ENCODE measurements around the gene PDGFC. TPM values are rescaled to one million over a fixed set of nuclear protein-coding genes. Genes with fewer than 3 reads are reported as not detected.

Gene PDGFC
- total RNA-seq, 1 experiment from 2014 or later, result 14.5 TPM

- DNase-seq (ENCODE audit: low read depth, low spot score), result no peak
- in situ Hi-C loops (cut with HindIII; ENCODE audit: low pct_unique_long_range_greater_than_20kb, low sequenced_read_pairs) (no loop called here), intact Hi-C loops (cut with micrococcal nuclease; ENCODE audit: unreplicated experiment) (no loop called here)
- no peak overlapping the region for H3K4me3 ChIP-seq (ENCODE audit: low read depth in 2 of 2, low read length in 2 of 2)
- no peak for TF ChIP-seq SIN3A (IDR thresholded peaks at IDR 0.05; ENCODE audit: borderline replicate concordance, insufficient read depth, low read depth, low read length)
- no peak for TF ChIP-seq POLR2AphosphoS5 (IDR thresholded peaks at IDR 0.05; ENCODE audit: low read depth, low read length)
- TF ChIP-seq REST (IDR thresholded peaks at IDR 0.05; ENCODE audit: insufficient read depth in 1 of 2, low read depth in 2 of 2, low read length in 1 of 2), result no peak
- no peak for TF ChIP-seq TCF7L2 (IDR thresholded peaks at IDR 0.05; ENCODE audit: low read depth, low read length)
- no peak for TF ChIP-seq CTCF (IDR thresholded peaks at IDR 0.05)
- H3K27me3 ChIP-seq (ENCODE audit: control insufficient read depth, insufficient read depth, low read length), result no peaks in the 10 kb centered on the region
- ChIA-PET POLR2A (no interaction called here), CTCF (no interaction called here)
- no peak overlapping the region for H3K27ac ChIP-seq (ENCODE audit: low read length)
- H3K9me3 ChIP-seq (ENCODE audit: control insufficient read depth, insufficient read depth, low read depth, low read length), result no peaks in the 10 kb centered on the region
- H3K36me3 ChIP-seq (ENCODE audit: control insufficient read depth, insufficient read depth, low read length), result no peaks in the 10 kb centered on the region
- no peaks in the 10 kb centered on the region for H3K4me1 ChIP-seq (ENCODE audit: control insufficient read depth, insufficient read depth, low read length)
- no peak for ATAC-seq
- BruUV-seq (replicated peaks), result no TSS peak
These were observed 175.9 kb downstream of the PDGFC start for GRCh38 chr4:156795727-156796126.

DNA sequence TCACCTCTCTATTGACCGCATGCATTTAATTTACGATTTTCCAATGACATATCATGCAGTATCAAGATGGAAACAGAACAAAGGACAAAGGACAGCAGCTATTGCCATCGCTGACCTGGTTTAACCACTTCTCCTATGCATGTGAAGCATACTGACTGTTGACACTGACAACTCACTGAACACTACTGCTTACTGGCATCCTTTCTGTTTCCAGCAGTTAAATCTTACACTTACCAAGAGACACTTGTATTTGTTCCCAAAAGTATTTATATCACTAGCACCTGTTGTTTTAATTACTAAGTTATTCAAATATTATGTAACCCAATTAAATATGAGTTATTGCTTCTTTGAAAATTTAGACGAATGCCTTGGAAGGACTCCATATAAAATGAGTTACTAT, 176.7 kb downstream of the PDGFC start:
- Histone ChIP-seq H3K36me3 (ENCODE audit: control insufficient read depth, insufficient read depth, low read length) (no peaks in the 10 kb centered on the region), H3K27ac (ENCODE audit: low read length) (no peak overlapping the region), H3K4me1 (ENCODE audit: control insufficient read depth, insufficient read depth, low read length) (no peaks in the 10 kb centered on the region), H3K4me3 (ENCODE audit: low read depth in 2 of 2, low read length in 2 of 2) (no peak overlapping the region), H3K27me3 (ENCODE audit: control insufficient read depth, insufficient read depth, low read length) (no peaks in the 10 kb centered on the region), H3K9me3 (ENCODE audit: control insufficient read depth, insufficient read depth, low read depth, low read length) (no peaks in the 10 kb centered on the region)
- no peak for TF ChIP-seq REST (IDR thresholded peaks at IDR 0.05; ENCODE audit: insufficient read depth in 1 of 2, low read depth in 2 of 2, low read length in 1 of 2)
- TF ChIP-seq SIN3A (IDR thresholded peaks at IDR 0.05; ENCODE audit: borderline replicate concordance, insufficient read depth, low read depth, low read length), result no peak
- TF ChIP-seq POLR2AphosphoS5 (IDR thresholded peaks at IDR 0.05; ENCODE audit: low read depth, low read length), result no peak
- TF ChIP-seq TCF7L2 (IDR thresholded peaks at IDR 0.05; ENCODE audit: low read depth, low read length), result no peak
- TF ChIP-seq CTCF (IDR thresholded peaks at IDR 0.05), result no peak
- no TSS peak for BruUV-seq (replicated peaks)
- POLR2A ChIA-PET, result no interaction called here
- no peak for DNase-seq (ENCODE audit: low read depth, low spot score)
- ATAC-seq, result no peak
- intact Hi-C loops (cut with micrococcal nuclease; ENCODE audit: unreplicated experiment) (no loop called here), in situ Hi-C loops (cut with HindIII; ENCODE audit: low pct_unique_long_range_greater_than_20kb, low sequenced_read_pairs) (no loop called here)
- CTCF ChIA-PET, result no interaction called here

Measured in Panc1 (cell line).